Neutrophil (primary cell): ENCODE data around the gene GALNTL6.

Source experiments
- H3K27ac ChIP-seq: fragments of 200-600 bp; sonication (generic); 2 replicates; pipeline ENCODE4 v1.5.1; 2016; ENCODE audit warnings: mild to moderate bottlenecking, moderate library complexity
- H3K27me3 ChIP-seq: fragments of 200-600 bp; sonication (generic); 2 replicates; pipeline ENCODE4 v1.6.0; 2016; ENCODE audit warnings: mild to moderate bottlenecking
- H3K36me3 ChIP-seq: fragments of 200-600 bp; sonication (generic); 2 replicates; pipeline ENCODE4 v1.5.1; 2017
- H3K4me1 ChIP-seq, 2 experiments: fragments of 200-600 bp in 1 of 2; sonication (generic) in 1 of 2; 1 replicate in 1 of 2; 2 replicates in 1 of 2; pipeline versions ENCODE4 v1.5.1 to v1.6.1; 2013 to 2016; ENCODE audit warnings: low read depth in 1 of 2, low read length in 1 of 2, mild to moderate bottlenecking in 1 of 2, moderate library complexity in 1 of 2; ENCODE audit not compliant: control insufficient read depth in 1 of 2, insufficient read depth in 1 of 2
- H3K4me3 ChIP-seq, 2 experiments: fragments of 200-600 bp in 1 of 2; sonication (generic) in 1 of 2; 1 replicate in 1 of 2; 2 replicates in 1 of 2; pipeline ENCODE4 v1.5.1; 2013 to 2016; ENCODE audit warnings: low read depth in 1 of 2, low read length in 1 of 2, mild to moderate bottlenecking in 1 of 2, moderate library complexity in 1 of 2
- H3K9me3 ChIP-seq: fragments of 200-600 bp; sonication (generic); 2 replicates; pipeline ENCODE4 v1.5.1; 2016
- CTCF ChIP-seq: fragments of 200-600 bp; sonication (generic); IDR thresholded peaks from 2 replicates; pipeline ENCODE4 v1.5.1; 2016; ENCODE audit warnings: antibody characterized with exemption

Gene GALNTL6

GRCh38 chr4:173051232-173051631 is 1238.0 kb downstream of the GALNTL6 start:
- no peaks in the 10 kb centered on the region for H3K36me3 ChIP-seq
- H3K27ac ChIP-seq: no peak overlapping the region
- no peak for TF ChIP-seq CTCF
- H3K4me3 ChIP-seq: no peak overlapping the region
- no peaks in the 10 kb centered on the region for H3K4me1 ChIP-seq
- H3K27me3 ChIP-seq: no peaks in the 10 kb centered on the region
- no peaks in the 10 kb centered on the region for H3K9me3 ChIP-seq

DNA sequence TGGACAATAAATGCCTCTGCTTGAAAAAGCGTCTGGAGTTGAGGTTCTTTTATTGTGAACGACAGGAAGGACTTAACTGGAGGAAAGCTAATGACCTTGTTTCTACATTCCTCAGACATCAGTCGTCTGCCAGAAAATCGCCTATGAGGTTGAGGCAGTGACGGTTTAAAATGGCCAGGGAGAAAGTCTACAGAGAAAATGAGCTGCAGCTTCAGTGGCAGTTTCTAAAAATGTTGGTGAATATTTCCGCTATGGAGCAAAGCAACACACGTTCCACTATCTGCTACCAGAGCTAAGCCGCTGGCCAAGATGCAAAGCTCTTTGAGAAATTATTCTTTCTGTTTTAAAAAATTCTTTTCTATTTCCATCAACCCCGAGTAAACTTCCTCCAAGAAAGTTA is 1238.5 kb downstream of the GALNTL6 start:
- no peaks in the 10 kb centered on the region for H3K27me3 ChIP-seq
- no peak overlapping the region for H3K4me3 ChIP-seq

DNA sequence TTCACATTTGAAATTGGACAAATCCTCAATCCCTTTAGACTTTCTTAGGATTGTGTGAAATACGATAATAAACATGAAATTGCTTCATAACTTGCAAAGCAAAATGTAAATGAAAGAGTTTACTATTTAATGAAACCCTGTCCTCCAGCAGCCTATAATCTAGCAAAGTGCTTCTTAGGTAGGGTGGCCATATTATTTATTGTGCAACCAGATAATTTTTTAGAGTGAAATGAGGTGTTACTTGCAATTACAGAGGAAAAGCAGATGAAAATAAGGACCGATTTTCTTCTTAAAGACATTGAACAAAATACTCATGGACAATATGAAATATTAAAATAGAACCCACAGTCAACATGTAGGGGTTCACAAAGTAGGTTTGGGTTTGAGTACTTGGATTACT is 1239.2 kb downstream of the GALNTL6 start:
- TF ChIP-seq CTCF: no peak
- no peaks in the 10 kb centered on the region for H3K9me3 ChIP-seq
- no peaks in the 10 kb centered on the region for H3K27me3 ChIP-seq
- H3K4me3 ChIP-seq: no peak overlapping the region
- H3K36me3 ChIP-seq: no peaks in the 10 kb centered on the region
- no peak overlapping the region for H3K27ac ChIP-seq
- H3K4me1 ChIP-seq: no peaks in the 10 kb centered on the region

More for the DNA sequence above, 1238.5 kb downstream of the GALNTL6 start:
- Histone ChIP-seq H3K27ac (no peak overlapping the region), H3K9me3 (no peaks in the 10 kb centered on the region), H3K4me1 (no peaks in the 10 kb centered on the region), H3K36me3 (no peaks in the 10 kb centered on the region)
- no peak for TF ChIP-seq CTCF

DNA sequence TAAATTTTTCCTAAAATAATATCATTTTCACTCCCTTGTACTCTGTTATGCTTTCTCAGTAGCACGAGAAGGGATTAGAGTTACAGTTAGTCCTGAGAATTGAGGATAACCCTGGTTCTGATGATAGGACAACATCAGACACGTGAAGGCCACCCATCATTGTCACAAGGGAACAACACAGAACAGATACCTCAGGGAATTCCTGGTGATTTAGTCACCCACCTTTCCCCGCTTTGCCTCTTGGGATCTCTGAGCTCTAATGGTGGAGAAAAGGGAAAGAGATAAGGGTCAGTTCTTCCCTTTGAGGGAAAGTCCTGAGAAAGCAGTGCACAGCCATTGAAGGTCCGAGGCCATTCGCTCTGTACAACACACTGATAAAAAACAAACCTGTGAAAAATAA is 1243.1 kb downstream of the GALNTL6 start:
- TF ChIP-seq CTCF: no peak
- Histone ChIP-seq H3K4me3 (no peak overlapping the region), H3K27me3 (no peaks in the 10 kb centered on the region), H3K4me1 (no peaks in the 10 kb centered on the region), H3K9me3 (no peaks in the 10 kb centered on the region), H3K36me3 (no peaks in the 10 kb centered on the region), H3K27ac (no peak overlapping the region)

DNA sequence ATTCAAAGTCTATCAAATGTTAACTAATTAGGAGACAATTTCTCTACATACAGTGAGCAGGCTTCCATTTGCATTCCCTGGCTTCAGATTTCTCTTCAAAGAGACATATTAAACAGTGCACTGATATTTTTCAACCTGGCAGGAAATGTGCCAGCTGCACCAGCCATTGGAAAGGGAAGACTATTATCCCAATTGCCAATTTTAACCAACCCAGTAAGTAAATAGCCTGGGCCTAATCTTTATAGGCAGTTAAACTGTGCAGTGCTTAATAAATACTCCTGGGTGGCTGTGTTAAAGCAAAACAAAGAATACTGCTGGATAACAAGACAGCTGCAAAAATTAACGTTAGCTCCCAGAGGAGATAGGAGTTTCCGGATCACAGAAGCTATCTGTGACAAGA is 1243.5 kb downstream of the GALNTL6 start:
- no peaks in the 10 kb centered on the region for H3K36me3 ChIP-seq
- no peak for TF ChIP-seq CTCF
- no peaks in the 10 kb centered on the region for H3K4me1 ChIP-seq
- no peak overlapping the region for H3K4me3 ChIP-seq
- H3K27me3 ChIP-seq: no peaks in the 10 kb centered on the region
- no peak overlapping the region for H3K27ac ChIP-seq
- H3K9me3 ChIP-seq: no peaks in the 10 kb centered on the region

DNA sequence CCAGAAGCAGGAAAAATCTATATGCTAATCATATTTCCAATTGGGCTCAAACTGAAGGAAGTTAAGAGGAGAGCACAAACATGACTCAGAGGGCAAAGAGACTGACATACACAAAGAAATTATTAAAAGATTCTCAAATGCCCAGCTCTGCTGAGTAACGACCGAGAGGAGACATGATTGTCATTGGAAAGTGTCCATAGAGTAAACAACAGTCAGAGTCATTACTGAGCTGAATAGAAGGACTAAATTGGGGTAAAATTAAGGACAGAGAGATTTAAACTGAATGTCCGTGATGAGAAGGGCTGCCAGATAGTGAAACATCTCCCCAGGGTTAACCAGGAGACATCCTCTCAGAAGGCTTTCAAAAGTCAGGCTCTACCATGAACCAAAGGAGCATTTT is 1244.2 kb downstream of the GALNTL6 start:
- Histone ChIP-seq H3K27me3 (no peaks in the 10 kb centered on the region), H3K9me3 (no peaks in the 10 kb centered on the region), H3K36me3 (no peaks in the 10 kb centered on the region), H3K27ac (no peak overlapping the region), H3K4me3 (no peak overlapping the region), H3K4me1 (no peaks in the 10 kb centered on the region)
- TF ChIP-seq CTCF: no peak
